DOHH2 (cell line): Measurements from ENCODE around the gene PROB1.
"Not testable (repeated sequence)": the region's sequence is repeated elsewhere in the genome, so short reads cannot be mapped to it uniquely, and the experiment has no call there.

Experiments used
- H3F3A ChIP-seq: fragments of 200-600 bp; sonication (generic), shearing (Covaris generic); 2 replicates; pipeline ENCODE4 v1.6.0; 2016; ENCODE audit warnings: antibody characterized with exemption, mild to moderate bottlenecking; ENCODE audit not compliant: control insufficient read depth, insufficient read depth
- H3K27ac ChIP-seq: fragments of 200-600 bp; sonication (generic); 2 replicates; pipeline ENCODE4 v1.5.1; 2014; ENCODE audit warnings: low read depth, mild to moderate bottlenecking, low read length, moderate library complexity
- H3K27me3 ChIP-seq: fragments of 200-600 bp; sonication (generic); 2 replicates; pipeline ENCODE4 v1.6.1; 2014; ENCODE audit warnings: mild to moderate bottlenecking, low read length, mixed read lengths; ENCODE audit not compliant: control insufficient read depth
- H3K36me3 ChIP-seq: fragments of 200-600 bp; sonication (generic); 2 replicates; pipeline ENCODE4 v1.6.1; 2014; ENCODE audit warnings: mild to moderate bottlenecking, low read length, moderate library complexity, mixed read lengths; ENCODE audit not compliant: control insufficient read depth
- H3K4me1 ChIP-seq: fragments of 200-600 bp; sonication (generic); 2 replicates; pipeline ENCODE4 v1.6.1; 2014; ENCODE audit warnings: mild to moderate bottlenecking, low read length, mixed read lengths; ENCODE audit not compliant: control insufficient read depth
- H3K4me2 ChIP-seq: fragments of 200-600 bp; sonication (generic); 2 replicates; pipeline ENCODE4 v1.6.0; 2014; ENCODE audit warnings: mild to moderate bottlenecking, low read length, moderate library complexity
- H3K4me3 ChIP-seq: fragments of 200-600 bp; sonication (generic); 2 replicates; pipeline ENCODE4 v1.5.1; 2014; ENCODE audit warnings: mild to moderate bottlenecking, low read length, mixed read lengths
- H3K79me2 ChIP-seq: fragments of 200-600 bp; sonication (generic); 2 replicates; pipeline ENCODE4 v1.6.1; 2014; ENCODE audit warnings: mild to moderate bottlenecking, low read length, mixed read lengths; ENCODE audit not compliant: control insufficient read depth
- H3K9me2 ChIP-seq: fragments of 200-600 bp; sonication (generic); replicated peaks from 2 replicates; pipeline ENCODE4 v1.6.1; 2014; ENCODE audit warnings: mild to moderate bottlenecking, low read length, mixed read lengths; ENCODE audit not compliant: control insufficient read depth
- H3K9me3 ChIP-seq: fragments of 200-600 bp; sonication (generic); 2 replicates; pipeline ENCODE4 v1.6.1; 2014; ENCODE audit warnings: antibody characterized with exemption, low read length, mixed read lengths; ENCODE audit not compliant: control insufficient read depth, insufficient read depth
- H4K20me1 ChIP-seq: fragments of 200-600 bp; sonication (generic); 2 replicates; pipeline ENCODE4 v1.6.0; 2014; ENCODE audit warnings: low read depth, mild to moderate bottlenecking, antibody characterized with exemption, low read length, moderate library complexity; ENCODE audit not compliant: control insufficient read depth, insufficient read depth
- EZH2phosphoT487 ChIP-seq: fragments of 200-600 bp; sonication (generic); IDR thresholded peaks from 2 replicates; pipeline ENCODE4 v1.6.1; 2017; ENCODE audit warnings: borderline replicate concordance, mild to moderate bottlenecking, antibody characterized with exemption, low read length, moderate library complexity, mixed read lengths
- TF ChIP-seq, protein P1 (sequence below): fragments of 200-600 bp; sonication (generic); IDR thresholded peaks from one replicate; pipeline ENCODE4 v1.5.1; 2014; ENCODE audit warnings: antibody characterized with exemption, mild to moderate bottlenecking, low read depth, low read length; ENCODE audit not compliant: poor library complexity, severe bottlenecking

The PROB1 gene

DNA sequence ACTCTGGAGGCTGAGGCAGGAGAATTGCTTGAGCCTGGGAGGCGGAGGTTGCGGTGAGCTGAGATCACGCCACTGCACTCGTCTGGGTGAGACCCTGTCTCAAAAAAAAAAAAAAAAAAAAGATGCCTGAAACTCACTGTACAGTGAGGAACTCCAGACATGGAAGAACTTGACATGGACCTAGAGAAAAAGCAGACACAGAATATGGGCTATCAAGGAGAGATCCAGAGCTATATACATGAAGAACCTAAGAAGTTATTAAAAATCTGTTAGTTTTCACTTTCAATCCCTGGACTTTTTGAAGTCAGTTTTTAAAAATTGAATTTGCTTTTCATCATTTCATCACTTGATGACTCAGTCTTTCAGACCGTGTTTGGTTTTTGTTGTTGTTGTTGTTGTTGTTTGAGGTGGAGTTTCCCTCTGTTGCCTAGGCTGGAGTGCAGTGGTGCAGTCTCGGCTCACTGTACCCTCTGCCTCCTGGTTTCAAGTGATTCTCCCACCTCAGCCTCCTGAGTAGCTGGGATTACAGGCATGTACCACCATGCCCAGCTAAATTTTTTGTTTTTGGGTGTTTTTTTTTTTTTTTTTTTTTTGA, 33.0 kb downstream of the PROB1 start:
- TF ChIP-seq EZH2phosphoT487, result no peak
- TF ChIP-seq, protein P1, sequence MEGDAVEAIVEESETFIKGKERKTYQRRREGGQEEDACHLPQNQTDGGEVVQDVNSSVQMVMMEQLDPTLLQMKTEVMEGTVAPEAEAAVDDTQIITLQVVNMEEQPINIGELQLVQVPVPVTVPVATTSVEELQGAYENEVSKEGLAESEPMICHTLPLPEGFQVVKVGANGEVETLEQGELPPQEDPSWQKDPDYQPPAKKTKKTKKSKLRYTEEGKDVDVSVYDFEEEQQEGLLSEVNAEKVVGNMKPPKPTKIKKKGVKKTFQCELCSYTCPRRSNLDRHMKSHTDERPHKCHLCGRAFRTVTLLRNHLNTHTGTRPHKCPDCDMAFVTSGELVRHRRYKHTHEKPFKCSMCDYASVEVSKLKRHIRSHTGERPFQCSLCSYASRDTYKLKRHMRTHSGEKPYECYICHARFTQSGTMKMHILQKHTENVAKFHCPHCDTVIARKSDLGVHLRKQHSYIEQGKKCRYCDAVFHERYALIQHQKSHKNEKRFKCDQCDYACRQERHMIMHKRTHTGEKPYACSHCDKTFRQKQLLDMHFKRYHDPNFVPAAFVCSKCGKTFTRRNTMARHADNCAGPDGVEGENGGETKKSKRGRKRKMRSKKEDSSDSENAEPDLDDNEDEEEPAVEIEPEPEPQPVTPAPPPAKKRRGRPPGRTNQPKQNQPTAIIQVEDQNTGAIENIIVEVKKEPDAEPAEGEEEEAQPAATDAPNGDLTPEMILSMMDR, result no peak
- H3K4me2 ChIP-seq, result no peak overlapping the region
- no peak overlapping the region for H3K27ac ChIP-seq
- no peaks in the 10 kb centered on the region for H3K9me2 ChIP-seq
- H3K9me3 ChIP-seq, result no peaks in the 10 kb centered on the region
- peaks cover 73% of the 10 kb centered on the region for H3K36me3 ChIP-seq
- peaks cover 9% of the 10 kb centered on the region; the same call in 1 of the 2 replicates for H4K20me1 ChIP-seq
- no peak overlapping the region for H3K4me3 ChIP-seq
- H3K79me2 ChIP-seq, result peaks cover 70% of the 10 kb centered on the region
- no peaks in the 10 kb centered on the region for H3K4me1 ChIP-seq
- H3F3A ChIP-seq, result peaks cover 5% of the 10 kb centered on the region; the same call in 1 of the 2 replicates
- H3K27me3 ChIP-seq, result no peaks in the 10 kb centered on the region

DNA sequence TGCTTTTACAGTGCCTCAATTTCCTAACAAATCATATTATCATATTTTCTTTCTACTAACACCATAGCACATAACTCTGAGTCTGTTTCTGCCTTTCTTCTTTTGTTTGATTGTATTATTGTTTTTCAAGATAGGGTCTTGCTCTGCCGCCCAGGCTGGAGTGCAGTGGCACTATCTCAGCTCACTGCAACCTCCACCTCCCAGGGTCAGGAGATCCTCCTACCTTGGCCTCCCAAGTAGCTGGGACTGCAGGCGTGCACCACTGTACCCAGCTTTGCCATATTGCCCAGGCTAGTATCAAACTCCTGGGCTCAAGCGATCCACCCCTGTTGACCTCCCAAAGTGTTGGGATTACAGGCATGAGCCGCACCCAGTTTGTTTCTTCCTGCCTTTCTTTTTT, 34.5 kb downstream of the PROB1 start:
- TF ChIP-seq, protein P1, result no peak
- Histone ChIP-seq H3K36me3 (peaks cover 60% of the 10 kb centered on the region), H3F3A (no peaks in the 10 kb centered on the region), H3K4me2 (no peak overlapping the region), H3K9me2 (no peaks in the 10 kb centered on the region), H3K27me3 (no peaks in the 10 kb centered on the region), H3K4me1 (no peaks in the 10 kb centered on the region), H3K27ac (no peak overlapping the region), H3K4me3 (no peak overlapping the region), H4K20me1 (peaks cover 10% of the 10 kb centered on the region; the same call in 1 of the 2 replicates), H3K9me3 (no peaks in the 10 kb centered on the region), H3K79me2 (peaks cover 85% of the 10 kb centered on the region)

DNA sequence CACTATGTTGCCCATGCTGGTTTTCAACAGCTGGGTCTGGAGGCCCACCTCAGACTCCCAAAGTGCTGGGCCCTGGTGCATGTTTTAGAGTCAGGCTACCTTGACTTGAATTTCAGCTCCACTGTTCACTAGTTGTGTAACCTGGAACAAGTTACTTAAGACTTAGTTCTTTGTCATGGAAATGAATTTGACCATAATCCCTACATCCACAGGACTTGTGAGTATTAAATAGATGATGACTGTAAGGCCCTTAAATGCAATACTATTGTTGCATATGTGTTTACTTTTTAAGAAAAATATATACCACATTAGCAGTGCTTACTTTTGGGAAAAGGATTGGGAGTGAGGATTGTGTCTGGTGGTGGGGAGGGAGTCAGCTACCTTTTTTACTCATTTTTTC, 36.8 kb downstream of the PROB1 start:
- TF ChIP-seq, protein P1, result no peak
- no peak for TF ChIP-seq EZH2phosphoT487
- Histone ChIP-seq H3K79me2 (peaks cover 98% of the 10 kb centered on the region), H3K27ac (no peak overlapping the region), H3F3A (no peaks in the 10 kb centered on the region), H3K4me3 (no peak overlapping the region), H3K9me3 (no peaks in the 10 kb centered on the region), H3K4me2 (no peak overlapping the region), H3K36me3 (peaks cover 53% of the 10 kb centered on the region), H3K4me1 (no peaks in the 10 kb centered on the region), H4K20me1 (peaks cover 12% of the 10 kb centered on the region; the same call in 1 of the 2 replicates), H3K27me3 (no peaks in the 10 kb centered on the region), H3K9me2 (no peaks in the 10 kb centered on the region)

DNA sequence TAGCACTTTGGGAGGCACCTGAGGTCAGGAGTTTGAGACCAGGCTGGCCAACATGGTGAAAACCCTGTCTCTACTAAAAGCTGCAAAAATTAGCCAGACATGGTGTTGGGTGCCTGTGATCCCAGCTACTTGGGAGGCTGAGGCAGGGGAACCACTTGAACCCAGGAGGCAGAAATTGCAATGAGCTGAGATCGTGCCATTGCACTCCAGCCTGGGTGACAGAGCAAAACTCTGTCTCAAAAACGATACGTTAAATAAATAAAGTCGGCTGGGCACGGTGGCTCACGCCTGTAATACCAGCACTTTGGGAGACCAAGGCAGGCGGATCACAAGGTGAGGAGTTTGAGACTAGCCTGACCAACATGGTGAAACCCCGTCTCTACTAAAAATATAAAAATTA, 39.0 kb downstream of the PROB1 start:
- not testable (repeated sequence) for H3K27me3 ChIP-seq, H3K9me2 ChIP-seq, H3K4me3 ChIP-seq, H3K9me3 ChIP-seq, H3K4me2 ChIP-seq, H3K4me1 ChIP-seq, H3K27ac ChIP-seq, H3F3A ChIP-seq
- Histone ChIP-seq H4K20me1 (peaks cover 12% of the 10 kb centered on the region; the same call in 1 of the 2 replicates), H3K36me3 (peaks cover 48% of the 10 kb centered on the region), H3K79me2 (peaks cover 100% of the 10 kb centered on the region)
